ENCODE data around the gene MARK3. TPM values are rescaled to one million over a fixed set of nuclear protein-coding genes. Genes with fewer than 3 reads are reported as not detected.

The MARK3 gene
- total and polyA plus RNA-seq, 2 of the 13 experiments (the other 11 are each of a cell fraction or from before 2014, with no cell fraction given), result 47.7 to 56.6 TPM

DNA sequence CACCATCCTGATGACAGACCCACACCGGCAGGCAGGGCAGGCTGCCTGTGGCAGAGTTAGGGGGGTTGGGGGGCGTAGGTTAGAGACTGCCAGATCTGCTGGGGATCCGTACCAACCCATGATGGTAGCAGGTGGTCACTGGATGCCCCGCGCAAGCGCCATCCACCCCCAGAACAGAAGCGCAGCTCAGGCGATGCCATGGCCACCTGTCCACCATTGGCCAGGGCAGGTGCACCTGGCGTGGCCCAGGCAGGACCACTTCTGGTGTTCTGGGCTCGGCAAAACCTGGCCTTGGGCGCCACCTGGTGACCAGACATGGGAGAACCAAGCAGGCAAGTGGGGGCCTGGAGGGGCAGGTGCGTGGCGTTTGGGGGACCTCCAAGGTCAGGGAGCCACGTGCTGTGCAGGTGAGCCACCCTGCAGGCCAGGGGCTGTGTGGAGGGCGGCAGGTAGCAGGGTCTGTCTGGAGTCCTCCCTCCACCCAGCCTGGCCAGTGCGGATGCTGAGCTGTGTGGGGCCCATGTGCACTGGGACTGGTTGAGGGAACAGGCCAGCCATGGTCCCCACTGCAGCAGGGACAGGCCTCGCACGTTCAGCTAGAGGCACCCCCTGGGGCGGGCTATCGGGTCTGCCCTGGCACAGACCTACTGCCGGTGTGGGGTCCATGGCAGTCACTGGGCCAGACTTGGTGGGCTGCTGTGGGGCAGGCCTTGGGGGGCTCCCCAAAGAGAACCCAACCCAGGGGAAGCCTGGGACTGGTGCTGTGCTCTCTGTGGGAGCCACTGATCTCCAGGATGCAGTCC, 161.6 kb downstream of the MARK3 start (continued):
- TF ChIP-seq ARID5B (CRISPR knock-in tag; IDR thresholded peaks at IDR 0.05) (no peak), ZNF354B (CRISPR knock-in tag; IDR thresholded peaks at IDR 0.05) (no peak), NCOR1 (IDR thresholded peaks at IDR 0.05; ENCODE audit: borderline replicate concordance, low read length) (no peak), ZSCAN25 (CRISPR knock-in tag; IDR thresholded peaks at IDR 0.05) (no peak), ZNF12 (CRISPR knock-in tag; IDR thresholded peaks at IDR 0.05) (no peak), GPN1 (CRISPR knock-in tag; IDR thresholded peaks at IDR 0.05; ENCODE audit: borderline replicate concordance) (no peak), SALL2 (CRISPR knock-in tag; IDR thresholded peaks at IDR 0.05) (peak; percentile 40; the same call in 1 of the 2 replicates), ZNF788 (CRISPR knock-in tag; IDR thresholded peaks at IDR 0.05; ENCODE audit: borderline replicate concordance) (peak; percentile 48; the same call in 1 of the 2 replicates), CERS6 (CRISPR knock-in tag; IDR thresholded peaks at IDR 0.05) (no peak), AGO1 (IDR thresholded peaks at IDR 0.05; ENCODE audit: low read depth, low read length, poor library complexity, severe bottlenecking) (no peak), SMAD3 (CRISPR knock-in tag; IDR thresholded peaks at IDR 0.05) (no peak), RAD21 (CRISPR knock-in tag; IDR thresholded peaks at IDR 0.05) (peak; percentile 98), ZNF333 (CRISPR knock-in tag; IDR thresholded peaks at IDR 0.05; ENCODE audit: borderline replicate concordance) (no peak), FOXP1 (IDR thresholded peaks at IDR 0.05) (no peak), FOXP1 (CRISPR knock-in tag; IDR thresholded peaks at IDR 0.05) (no peak)
- TF ChIP-seq, protein P1, sequence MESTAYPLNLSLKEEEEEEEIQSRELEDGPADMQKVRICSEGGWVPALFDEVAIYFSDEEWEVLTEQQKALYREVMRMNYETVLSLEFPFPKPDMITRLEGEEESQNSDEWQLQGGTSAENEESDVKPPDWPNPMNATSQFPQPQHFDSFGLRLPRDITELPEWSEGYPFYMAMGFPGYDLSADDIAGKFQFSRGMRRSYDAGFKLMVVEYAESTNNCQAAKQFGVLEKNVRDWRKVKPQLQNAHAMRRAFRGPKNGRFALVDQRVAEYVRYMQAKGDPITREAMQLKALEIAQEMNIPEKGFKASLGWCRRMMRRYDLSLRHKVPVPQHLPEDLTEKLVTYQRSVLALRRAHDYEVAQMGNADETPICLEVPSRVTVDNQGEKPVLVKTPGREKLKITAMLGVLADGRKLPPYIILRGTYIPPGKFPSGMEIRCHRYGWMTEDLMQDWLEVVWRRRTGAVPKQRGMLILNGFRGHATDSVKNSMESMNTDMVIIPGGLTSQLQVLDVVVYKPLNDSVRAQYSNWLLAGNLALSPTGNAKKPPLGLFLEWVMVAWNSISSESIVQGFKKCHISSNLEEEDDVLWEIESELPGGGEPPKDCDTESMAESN (CRISPR knock-in tag; conservative IDR thresholded peaks at IDR 0.05), result no peak
- TF ChIP-seq, protein P2, sequence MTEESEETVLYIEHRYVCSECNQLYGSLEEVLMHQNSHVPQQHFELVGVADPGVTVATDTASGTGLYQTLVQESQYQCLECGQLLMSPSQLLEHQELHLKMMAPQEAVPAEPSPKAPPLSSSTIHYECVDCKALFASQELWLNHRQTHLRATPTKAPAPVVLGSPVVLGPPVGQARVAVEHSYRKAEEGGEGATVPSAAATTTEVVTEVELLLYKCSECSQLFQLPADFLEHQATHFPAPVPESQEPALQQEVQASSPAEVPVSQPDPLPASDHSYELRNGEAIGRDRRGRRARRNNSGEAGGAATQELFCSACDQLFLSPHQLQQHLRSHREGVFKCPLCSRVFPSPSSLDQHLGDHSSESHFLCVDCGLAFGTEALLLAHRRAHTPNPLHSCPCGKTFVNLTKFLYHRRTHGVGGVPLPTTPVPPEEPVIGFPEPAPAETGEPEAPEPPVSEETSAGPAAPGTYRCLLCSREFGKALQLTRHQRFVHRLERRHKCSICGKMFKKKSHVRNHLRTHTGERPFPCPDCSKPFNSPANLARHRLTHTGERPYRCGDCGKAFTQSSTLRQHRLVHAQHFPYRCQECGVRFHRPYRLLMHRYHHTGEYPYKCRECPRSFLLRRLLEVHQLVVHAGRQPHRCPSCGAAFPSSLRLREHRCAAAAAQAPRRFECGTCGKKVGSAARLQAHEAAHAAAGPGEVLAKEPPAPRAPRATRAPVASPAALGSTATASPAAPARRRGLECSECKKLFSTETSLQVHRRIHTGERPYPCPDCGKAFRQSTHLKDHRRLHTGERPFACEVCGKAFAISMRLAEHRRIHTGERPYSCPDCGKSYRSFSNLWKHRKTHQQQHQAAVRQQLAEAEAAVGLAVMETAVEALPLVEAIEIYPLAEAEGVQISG (CRISPR knock-in tag; IDR thresholded peaks at IDR 0.05), result peak; percentile 32; the same call in 1 of the 2 replicates
